Measurements from ENCODE around the gene IHH. TPM values are rescaled to one million over a fixed set of nuclear protein-coding genes. Genes with fewer than 3 reads are reported as not detected.

Gene IHH
- total RNA-seq (2022): 19.0 and 22.6 TPM in 2 replicates
- percentile 77 among the genes with signal in this experiment for Bru-seq, nascent RNA
- BruChase-seq, experiment 1, labeled RNA remaining after a 2-hour chase: percentile 76 among the genes with signal in this experiment
- percentile 65 among the genes with signal in this experiment for BruChase-seq, experiment 2, labeled RNA remaining after a 6-hour chase
- long read RNA-seq, transcript IHH-201 (3 exons, 2,023 nt): major isoform, 17 of 31 reads
- long read RNA-seq, partial matches to known transcripts: 9 of 31 reads
- long read RNA-seq, other reads (novel, unspliced or antisense): 5 of 31 reads

DNA sequence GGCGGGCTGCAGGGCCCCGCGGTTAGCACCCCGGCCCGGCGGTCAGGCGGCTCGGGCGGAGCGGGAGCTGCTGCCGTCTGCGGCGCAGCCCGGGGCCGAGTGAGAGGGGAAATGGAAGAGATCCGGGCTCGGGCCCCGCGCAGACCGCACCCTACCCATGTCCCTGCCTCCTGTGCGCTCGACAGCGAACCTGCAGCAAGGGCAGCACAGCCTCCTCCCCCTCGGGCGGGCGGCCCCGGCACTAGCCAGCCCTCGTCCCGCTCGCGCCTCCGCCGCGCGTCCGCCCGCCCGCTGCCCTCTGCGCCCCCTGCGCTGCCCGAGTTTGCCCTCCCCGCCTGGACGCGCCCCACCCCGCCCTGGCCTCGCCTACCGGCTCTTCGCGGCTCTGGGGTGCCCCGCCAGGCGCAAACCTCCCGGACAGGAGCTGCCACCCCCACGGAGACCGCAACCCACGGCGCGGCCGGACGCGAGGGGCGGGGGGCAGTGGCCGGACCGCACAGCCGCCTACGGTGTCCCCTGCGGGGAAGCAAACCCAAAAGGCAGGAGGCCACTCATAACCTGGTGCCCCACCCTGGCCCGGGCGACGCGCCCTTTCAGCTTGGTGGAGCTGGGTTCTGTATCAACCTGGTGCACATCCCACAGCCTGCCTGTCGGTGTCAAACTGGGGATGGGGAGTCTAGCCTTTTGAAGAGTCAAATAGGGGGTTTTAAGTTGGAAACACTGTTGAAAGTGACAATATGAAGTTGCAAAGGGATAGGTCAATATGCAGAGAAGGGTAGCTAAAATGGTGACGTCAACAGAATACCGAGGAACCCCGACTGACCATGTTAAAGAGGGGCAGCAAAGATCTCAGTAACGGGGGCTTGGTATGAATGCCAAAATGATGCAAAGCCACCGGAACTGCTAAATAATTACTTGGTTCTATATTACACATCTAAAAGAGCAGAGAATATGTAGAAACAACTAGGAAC is at the start of gene IHH:
Gene IHH, minus strand, starts transcription at position 101 of the 971 bp plus-strand sequence. CDS start 454 bp downstream, outside the sequence.
- intact Hi-C loops (cut with micrococcal nuclease; ENCODE audit: unreplicated experiment): no loop called here
- Histone ChIP-seq H3K36me3 (ENCODE audit: control insufficient read depth, insufficient read depth, low read length) (peaks cover 13% of the 10 kb centered on the region), H3K4me1 (peaks cover 25% of the 10 kb centered on the region), H3K9me3 (no peaks in the 10 kb centered on the region), H3K27me3 (replicated peaks; ENCODE audit: control insufficient read depth, insufficient read depth, low read length) (no peaks in the 10 kb centered on the region), H3K4me3 (ENCODE audit: low read depth, low read length) (peak within 1 kb of the TSS; percentile 99)
- Mint-ChIP-seq H3K27me3 (ENCODE audit: insufficient read depth, unreplicated experiment) (peaks cover 3% of the 10 kb centered on the region), H3K4me1 (ENCODE audit: low read depth, unreplicated experiment) (peaks cover 19% of the 10 kb centered on the region), H3K4me3 (ENCODE audit: unreplicated experiment) (peak within 1 kb of the TSS; percentile 92), H3K27ac (ENCODE audit: unreplicated experiment) (peak within 1 kb of the TSS; percentile 88), H3K36me3 (ENCODE audit: insufficient read depth, unreplicated experiment) (peaks cover 24% of the 10 kb centered on the region), H3K9me3 (ENCODE audit: unreplicated experiment) (no peaks in the 10 kb centered on the region)
- TF ChIP-seq, protein P1, sequence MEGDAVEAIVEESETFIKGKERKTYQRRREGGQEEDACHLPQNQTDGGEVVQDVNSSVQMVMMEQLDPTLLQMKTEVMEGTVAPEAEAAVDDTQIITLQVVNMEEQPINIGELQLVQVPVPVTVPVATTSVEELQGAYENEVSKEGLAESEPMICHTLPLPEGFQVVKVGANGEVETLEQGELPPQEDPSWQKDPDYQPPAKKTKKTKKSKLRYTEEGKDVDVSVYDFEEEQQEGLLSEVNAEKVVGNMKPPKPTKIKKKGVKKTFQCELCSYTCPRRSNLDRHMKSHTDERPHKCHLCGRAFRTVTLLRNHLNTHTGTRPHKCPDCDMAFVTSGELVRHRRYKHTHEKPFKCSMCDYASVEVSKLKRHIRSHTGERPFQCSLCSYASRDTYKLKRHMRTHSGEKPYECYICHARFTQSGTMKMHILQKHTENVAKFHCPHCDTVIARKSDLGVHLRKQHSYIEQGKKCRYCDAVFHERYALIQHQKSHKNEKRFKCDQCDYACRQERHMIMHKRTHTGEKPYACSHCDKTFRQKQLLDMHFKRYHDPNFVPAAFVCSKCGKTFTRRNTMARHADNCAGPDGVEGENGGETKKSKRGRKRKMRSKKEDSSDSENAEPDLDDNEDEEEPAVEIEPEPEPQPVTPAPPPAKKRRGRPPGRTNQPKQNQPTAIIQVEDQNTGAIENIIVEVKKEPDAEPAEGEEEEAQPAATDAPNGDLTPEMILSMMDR (IDR thresholded peaks at IDR 0.05; ENCODE audit: insufficient read depth in 1 of 2, low read depth in 1 of 2, low read length in 1 of 2, severe bottlenecking in 1 of 2, unreplicated experiment in 1 of 2): peak in 1 of 2 experiments; percentile 2
- BruUV-seq (replicated peaks): no TSS peak
- ChIA-PET CTCF (interaction anchor here (1.0 to 4.9 kb wide), 9 partner anchors 10 to 93 kb away, joined by 3 to 85 read pairs (median 39); no protein-coding TSS in a partner anchor), POLR2A (interaction anchor here (0.6 to 2.8 kb wide), 3 partner anchors 11 to 50 kb away, joined by 3 to 23 read pairs (median 4); no protein-coding TSS in a partner anchor)
- DNase-seq: peak; percentile 79 to 80

DNA sequence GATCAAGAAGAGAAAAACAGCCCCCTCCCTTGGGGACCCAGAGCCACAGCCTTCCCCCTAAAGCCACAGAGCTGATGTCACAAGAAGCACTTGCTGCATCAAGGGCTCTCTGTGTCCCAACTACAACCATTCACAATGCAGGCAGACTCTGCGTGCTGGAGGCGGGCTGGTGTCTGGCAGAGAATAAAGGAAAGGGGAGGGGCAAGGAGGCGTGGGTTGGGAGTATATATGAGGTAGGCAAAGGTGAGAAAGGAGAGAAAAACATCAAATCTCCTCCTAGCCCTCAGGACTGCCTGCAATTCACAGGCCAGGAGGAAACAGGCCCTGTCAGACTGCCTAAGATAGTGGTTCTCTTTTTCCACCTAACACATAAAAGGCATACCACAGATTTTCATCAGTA is 48.8 kb upstream of the IHH start:
- Histone ChIP-seq H3K27me3 (replicated peaks; ENCODE audit: control insufficient read depth, insufficient read depth, low read length) (no peaks in the 10 kb centered on the region), H3K4me3 (ENCODE audit: low read depth, low read length) (no peak overlapping the region), H3K4me1 (peaks cover 54% of the 10 kb centered on the region), H3K9me3 (no peaks in the 10 kb centered on the region), H3K36me3 (ENCODE audit: control insufficient read depth, insufficient read depth, low read length) (no peaks in the 10 kb centered on the region)
- Mint-ChIP-seq H3K27ac (ENCODE audit: unreplicated experiment) (peak overlapping the region; percentile 67), H3K9me3 (ENCODE audit: unreplicated experiment) (no peaks in the 10 kb centered on the region), H3K36me3 (ENCODE audit: insufficient read depth, unreplicated experiment) (no peaks in the 10 kb centered on the region), H3K4me1 (ENCODE audit: low read depth, unreplicated experiment) (peaks cover 41% of the 10 kb centered on the region), H3K4me3 (ENCODE audit: unreplicated experiment) (no peak overlapping the region), H3K27me3 (ENCODE audit: insufficient read depth, unreplicated experiment) (no peaks in the 10 kb centered on the region)
- POLR2A ChIA-PET: no interaction called here
- no TSS peak for BruUV-seq (replicated peaks)
- TF ChIP-seq, protein P1 (IDR thresholded peaks at IDR 0.05; ENCODE audit: insufficient read depth in 1 of 2, low read depth in 1 of 2, low read length in 1 of 2, severe bottlenecking in 1 of 2, unreplicated experiment in 1 of 2): no peak
- intact Hi-C loops (cut with micrococcal nuclease; ENCODE audit: unreplicated experiment): no loop called here
- peak; percentile 62 to 69 for DNase-seq
- CTCF ChIA-PET: interaction anchor here (2.4 kb wide), 1 partner anchor 80 kb away, joined by 7 read pairs; no protein-coding TSS in a partner anchor

GRCh38 chr2:219107758-219108157 is 47.0 kb upstream of the IHH start:
- peaks cover 27% of the 10 kb centered on the region for H3K4me1 Mint-ChIP-seq (ENCODE audit: low read depth, unreplicated experiment)
- no peak for DNase-seq
- H3K27ac Mint-ChIP-seq (ENCODE audit: unreplicated experiment): no peak overlapping the region
- H3K9me3 Mint-ChIP-seq (ENCODE audit: unreplicated experiment): no peaks in the 10 kb centered on the region
- H3K27me3 Mint-ChIP-seq (ENCODE audit: insufficient read depth, unreplicated experiment): no peaks in the 10 kb centered on the region
- H3K4me3 ChIP-seq (ENCODE audit: low read depth, low read length): no peak overlapping the region
- H3K4me3 Mint-ChIP-seq (ENCODE audit: unreplicated experiment): no peak overlapping the region
- no TSS peak for BruUV-seq (replicated peaks)
- H3K36me3 Mint-ChIP-seq (ENCODE audit: insufficient read depth, unreplicated experiment): no peaks in the 10 kb centered on the region
- intact Hi-C loops (cut with micrococcal nuclease; ENCODE audit: unreplicated experiment): no loop called here
- peaks cover 42% of the 10 kb centered on the region for H3K4me1 ChIP-seq
- ChIA-PET CTCF (interaction anchor here (0.7 to 1.0 kb wide), 2 partner anchors 50 to 86 kb away, joined by 3 read pairs; no protein-coding TSS in a partner anchor), POLR2A (interaction anchor here (0.5 kb wide), 1 partner anchor 180 kb away, joined by 4 read pairs; no protein-coding TSS in a partner anchor)
- TF ChIP-seq, protein P1 (IDR thresholded peaks at IDR 0.05; ENCODE audit: insufficient read depth in 1 of 2, low read depth in 1 of 2, low read length in 1 of 2, severe bottlenecking in 1 of 2, unreplicated experiment in 1 of 2): no peak
- no peaks in the 10 kb centered on the region for H3K36me3 ChIP-seq (ENCODE audit: control insufficient read depth, insufficient read depth, low read length)
- H3K9me3 ChIP-seq: no peaks in the 10 kb centered on the region
- no peaks in the 10 kb centered on the region for H3K27me3 ChIP-seq (replicated peaks; ENCODE audit: control insufficient read depth, insufficient read depth, low read length)

All from Caco-2 (cell line).